Dendritic cell treated with granulocyte-macrophage colony-stimulating factor and Interleukin-4, amounts not matched to agents 40 ng/mL and 50 ng/mL, for 4 days (primary cell): Measurements from ENCODE around the gene C13orf46.
"Not testable (repeated sequence)": the region's sequence is repeated elsewhere in the genome, so short reads cannot be mapped to it uniquely, and the experiment has no call there.

Source experiments
- H3K27ac Mint-ChIP-seq: one replicate; pipeline ENCODE4 v1.8.0; 2022; ENCODE audit warnings: mild to moderate bottlenecking, mixed read lengths
- H3K27me3 Mint-ChIP-seq: one replicate; pipeline ENCODE4 v1.8.0; 2022; ENCODE audit warnings: mild to moderate bottlenecking, mixed read lengths
- H3K36me3 Mint-ChIP-seq: one replicate; pipeline ENCODE4 v1.8.0; 2022; ENCODE audit warnings: low read depth, mixed read lengths
- H3K4me1 Mint-ChIP-seq: one replicate; pipeline ENCODE4 v1.8.0; 2022; ENCODE audit warnings: low read depth, mixed read lengths
- H3K4me3 Mint-ChIP-seq: one replicate; pipeline ENCODE4 v1.8.0; 2022; ENCODE audit warnings: mild to moderate bottlenecking, moderate library complexity, mixed read lengths
- H3K9me3 Mint-ChIP-seq: one replicate; pipeline ENCODE4 v1.8.0; 2022; ENCODE audit warnings: mixed read lengths
- intact Hi-C: fragments of 100-400 bp; cut with micrococcal nuclease; formaldehyde crosslinking; loops from one replicate; pipeline ENCODE4 v1.15.0; 2022

C13orf46 gene

GRCh38 chr13:113973218-113974164 lies at the start of gene C13orf46:
TSS of gene C13orf46 (minus strand) at chr13:113974076. CDS start at chr13:113973997, 79 bp downstream.
- Mint-ChIP-seq H3K4me3 (no peak within 1 kb of the TSS), H3K27me3 (no peaks in the 10 kb centered on the region), H3K27ac (no peak within 1 kb of the TSS), H3K9me3 (no peaks in the 10 kb centered on the region), H3K4me1 (peaks cover 8% of the 10 kb centered on the region), H3K36me3 (peaks cover 60% of the 10 kb centered on the region)
- intact Hi-C loops, result no loop called here

GRCh38 chr13:114022876-114023275 lies 49.0 kb upstream of the C13orf46 start:
- H3K9me3 Mint-ChIP-seq, result no peaks in the 10 kb centered on the region
- H3K27me3 Mint-ChIP-seq, result no peaks in the 10 kb centered on the region
- H3K27ac Mint-ChIP-seq, result no peak overlapping the region
- peaks cover 74% of the 10 kb centered on the region for H3K36me3 Mint-ChIP-seq
- peaks cover 15% of the 10 kb centered on the region for H3K4me1 Mint-ChIP-seq
- no peak overlapping the region for H3K4me3 Mint-ChIP-seq
- intact Hi-C loops, result no loop called here

GRCh38 chr13:114022309-114022669 lies 48.4 kb upstream of the C13orf46 start:
- no peaks in the 10 kb centered on the region for H3K9me3 Mint-ChIP-seq
- H3K27me3 Mint-ChIP-seq, result no peaks in the 10 kb centered on the region
- H3K27ac Mint-ChIP-seq, result no peak overlapping the region
- H3K4me1 Mint-ChIP-seq, result peaks cover 15% of the 10 kb centered on the region
- H3K36me3 Mint-ChIP-seq, result peaks cover 68% of the 10 kb centered on the region
- no peak overlapping the region for H3K4me3 Mint-ChIP-seq
- intact Hi-C loops, result no loop called here

GRCh38 chr13:114021464-114022308 lies 47.8 kb upstream of the C13orf46 start:
- Mint-ChIP-seq H3K36me3 (peaks cover 62% of the 10 kb centered on the region), H3K4me1 (peaks cover 15% of the 10 kb centered on the region), H3K27me3 (no peaks in the 10 kb centered on the region), H3K27ac (no peak overlapping the region), H3K9me3 (no peaks in the 10 kb centered on the region), H3K4me3 (no peak overlapping the region)
- intact Hi-C loops, result no loop called here

- H3K27me3 Mint-ChIP-seq, result no peaks in the 10 kb centered on the region
- no peak overlapping the region for H3K27ac Mint-ChIP-seq
- intact Hi-C loops, result no loop called here
- H3K36me3 Mint-ChIP-seq, result peaks cover 54% of the 10 kb centered on the region
- H3K4me1 Mint-ChIP-seq, result peaks cover 15% of the 10 kb centered on the region
- H3K9me3 Mint-ChIP-seq, result no peaks in the 10 kb centered on the region
- no peak overlapping the region for H3K4me3 Mint-ChIP-seq
Observed at GRCh38 chr13:114020750-114021463, 47.0 kb upstream of the C13orf46 start.

- intact Hi-C loops, H3K4me3 Mint-ChIP-seq, H3K27me3 Mint-ChIP-seq, H3K4me1 Mint-ChIP-seq, H3K27ac Mint-ChIP-seq, H3K9me3 Mint-ChIP-seq: not testable (repeated sequence)
- peaks cover 47% of the 10 kb centered on the region for H3K36me3 Mint-ChIP-seq
Observed at GRCh38 chr13:114020134-114020533, 46.3 kb upstream of the C13orf46 start.

GRCh38 chr13:114019367-114019766 lies 45.5 kb upstream of the C13orf46 start:
- intact Hi-C loops, result no loop called here
- Mint-ChIP-seq H3K27ac (no peak overlapping the region), H3K4me3 (no peak overlapping the region), H3K9me3 (no peaks in the 10 kb centered on the region), H3K4me1 (peaks cover under 1% of the 10 kb centered on the region), H3K36me3 (peaks cover 43% of the 10 kb centered on the region), H3K27me3 (no peaks in the 10 kb centered on the region)

- Mint-ChIP-seq H3K27ac (no peak overlapping the region), H3K27me3 (no peaks in the 10 kb centered on the region), H3K36me3 (peaks cover 35% of the 10 kb centered on the region), H3K4me3 (no peak overlapping the region), H3K9me3 (no peaks in the 10 kb centered on the region), H3K4me1 (no peaks in the 10 kb centered on the region)
- intact Hi-C loops, result no loop called here
Observed at GRCh38 chr13:114018461-114019055, 44.7 kb upstream of the C13orf46 start.

- H3K4me3 Mint-ChIP-seq, result no peak overlapping the region
- H3K36me3 Mint-ChIP-seq, result peaks cover 29% of the 10 kb centered on the region
- intact Hi-C loops, result no loop called here
- no peak overlapping the region for H3K27ac Mint-ChIP-seq
- no peaks in the 10 kb centered on the region for H3K27me3 Mint-ChIP-seq
- no peaks in the 10 kb centered on the region for H3K4me1 Mint-ChIP-seq
- H3K9me3 Mint-ChIP-seq, result no peaks in the 10 kb centered on the region
Observed at GRCh38 chr13:114017966-114018365, 44.1 kb upstream of the C13orf46 start.

- H3K9me3 Mint-ChIP-seq, result no peaks in the 10 kb centered on the region
- intact Hi-C loops, result no loop called here
- H3K4me1 Mint-ChIP-seq, result no peaks in the 10 kb centered on the region
- H3K27ac Mint-ChIP-seq, result no peak overlapping the region
- H3K27me3 Mint-ChIP-seq, result no peaks in the 10 kb centered on the region
- H3K36me3 Mint-ChIP-seq, result peaks cover 20% of the 10 kb centered on the region
- H3K4me3 Mint-ChIP-seq, result no peak overlapping the region
Observed at GRCh38 chr13:114017028-114017630, 43.3 kb upstream of the C13orf46 start.

- H3K36me3 Mint-ChIP-seq, result peaks cover 14% of the 10 kb centered on the region
- intact Hi-C loops, result no loop called here
- no peaks in the 10 kb centered on the region for H3K4me1 Mint-ChIP-seq
- H3K4me3 Mint-ChIP-seq, result no peak overlapping the region
- H3K9me3 Mint-ChIP-seq, result no peaks in the 10 kb centered on the region
- no peak overlapping the region for H3K27ac Mint-ChIP-seq
- no peaks in the 10 kb centered on the region for H3K27me3 Mint-ChIP-seq
Observed at GRCh38 chr13:114016321-114017027, 42.6 kb upstream of the C13orf46 start.

GRCh38 chr13:114015969-114016295 lies 42.1 kb upstream of the C13orf46 start:
- intact Hi-C loops, result no loop called here
- Mint-ChIP-seq H3K36me3 (peaks cover 8% of the 10 kb centered on the region), H3K27ac (no peak overlapping the region), H3K4me3 (no peak overlapping the region), H3K4me1 (no peaks in the 10 kb centered on the region), H3K9me3 (no peaks in the 10 kb centered on the region), H3K27me3 (no peaks in the 10 kb centered on the region)
